Chondrocyte (in vitro differentiated cells): ENCODE measurements around the gene ZNF41. TPM values are rescaled to one million over a fixed set of nuclear protein-coding genes. Genes with fewer than 3 reads are reported as not detected.

Source experiments
- DNase-seq: peaks from one replicate; pipeline ENCODE4 v3.0.0; 2021; ENCODE audit warnings: mixed read lengths, low spot score
- H3K27ac Mint-ChIP-seq: one replicate; pipeline ENCODE4 v1.8.0; 2021; ENCODE audit warnings: mild to moderate bottlenecking, moderate library complexity, mixed read lengths; ENCODE audit not compliant: unreplicated experiment
- H3K27me3 Mint-ChIP-seq: 2 replicates; pipeline ENCODE4 v1.8.0; 2021; ENCODE audit warnings: low read depth, mixed read lengths
- H3K36me3 Mint-ChIP-seq: 2 replicates; pipeline ENCODE4 v1.8.0; 2021; ENCODE audit warnings: low read depth, mixed read lengths
- H3K4me1 Mint-ChIP-seq: 2 replicates; pipeline ENCODE4 v1.8.0; 2021; ENCODE audit warnings: low read depth, mild to moderate bottlenecking, mixed read lengths
- H3K4me3 Mint-ChIP-seq: one replicate; pipeline ENCODE4 v1.8.0; 2021; ENCODE audit warnings: mild to moderate bottlenecking, moderate library complexity, mixed read lengths; ENCODE audit not compliant: unreplicated experiment
- H3K9me3 Mint-ChIP-seq: 2 replicates; pipeline ENCODE4 v1.8.0; 2021; ENCODE audit warnings: low read depth, mixed read lengths
- total RNA-seq: library from RNA; stranded (reverse); gene quantifications from 3 replicates; pipeline ENCODE4 v1.2.1, GENCODE V29; 2021
- TF ChIP-seq, protein P1 (sequence below): fragments of 200-600 bp; sonication (generic); IDR thresholded peaks from 2 replicates; pipeline ENCODE4 v1.5.0; 2021; ENCODE audit warnings: antibody characterized with exemption, mild to moderate bottlenecking, moderate library complexity

Gene ZNF41
- total RNA-seq, 1 donor from 2014 or later, result 4.9 TPM

DNA sequence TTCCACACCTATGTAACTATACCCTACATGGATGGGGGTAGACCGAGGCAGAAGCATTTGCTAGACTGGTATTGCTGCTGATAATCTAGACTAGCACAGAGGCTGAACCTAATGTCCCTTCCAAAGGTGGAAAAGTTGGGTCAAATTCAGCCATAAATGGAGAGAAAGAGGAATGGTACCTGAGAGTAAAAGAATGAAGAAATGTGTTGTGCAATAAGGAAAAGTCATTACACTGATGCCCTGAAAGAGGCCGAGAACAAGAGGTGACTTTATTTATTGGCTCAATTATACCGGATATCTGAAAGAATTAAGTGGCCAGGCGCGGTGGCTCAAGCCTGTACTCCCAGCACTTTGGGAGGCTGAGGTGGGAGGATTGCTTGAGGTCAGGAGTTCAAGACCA lies 52.1 kb downstream of the ZNF41 start:
- no peak overlapping the region for H3K27ac Mint-ChIP-seq
- no peaks in the 10 kb centered on the region for H3K27me3 Mint-ChIP-seq
- no peak for DNase-seq
- TF ChIP-seq, protein P1, sequence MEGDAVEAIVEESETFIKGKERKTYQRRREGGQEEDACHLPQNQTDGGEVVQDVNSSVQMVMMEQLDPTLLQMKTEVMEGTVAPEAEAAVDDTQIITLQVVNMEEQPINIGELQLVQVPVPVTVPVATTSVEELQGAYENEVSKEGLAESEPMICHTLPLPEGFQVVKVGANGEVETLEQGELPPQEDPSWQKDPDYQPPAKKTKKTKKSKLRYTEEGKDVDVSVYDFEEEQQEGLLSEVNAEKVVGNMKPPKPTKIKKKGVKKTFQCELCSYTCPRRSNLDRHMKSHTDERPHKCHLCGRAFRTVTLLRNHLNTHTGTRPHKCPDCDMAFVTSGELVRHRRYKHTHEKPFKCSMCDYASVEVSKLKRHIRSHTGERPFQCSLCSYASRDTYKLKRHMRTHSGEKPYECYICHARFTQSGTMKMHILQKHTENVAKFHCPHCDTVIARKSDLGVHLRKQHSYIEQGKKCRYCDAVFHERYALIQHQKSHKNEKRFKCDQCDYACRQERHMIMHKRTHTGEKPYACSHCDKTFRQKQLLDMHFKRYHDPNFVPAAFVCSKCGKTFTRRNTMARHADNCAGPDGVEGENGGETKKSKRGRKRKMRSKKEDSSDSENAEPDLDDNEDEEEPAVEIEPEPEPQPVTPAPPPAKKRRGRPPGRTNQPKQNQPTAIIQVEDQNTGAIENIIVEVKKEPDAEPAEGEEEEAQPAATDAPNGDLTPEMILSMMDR, result no peak
- no peaks in the 10 kb centered on the region for H3K4me1 Mint-ChIP-seq
- no peak overlapping the region for H3K4me3 Mint-ChIP-seq
- peaks cover 17% of the 10 kb centered on the region for H3K9me3 Mint-ChIP-seq
- no peaks in the 10 kb centered on the region for H3K36me3 Mint-ChIP-seq

DNA sequence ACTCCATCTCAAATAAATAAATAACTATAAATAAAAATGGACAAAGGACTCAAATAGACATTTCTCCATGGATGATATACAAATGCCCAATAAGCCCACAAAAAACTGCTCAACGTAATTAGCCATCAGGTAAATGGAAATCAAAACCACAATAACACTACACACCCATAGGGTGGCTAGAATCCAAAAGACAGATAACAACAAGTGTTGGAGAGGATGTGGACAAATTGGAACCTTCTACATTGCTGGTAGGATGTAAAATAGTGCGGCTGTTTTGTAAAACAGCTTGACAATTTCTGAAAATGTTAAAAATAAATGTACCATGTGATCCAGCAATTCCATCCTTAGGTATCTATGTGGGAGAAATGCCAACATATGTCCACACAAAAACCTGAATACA lies 60.6 kb downstream of the ZNF41 start:
- H3K9me3 Mint-ChIP-seq, result peaks cover 37% of the 10 kb centered on the region
- TF ChIP-seq, protein P1, result no peak
- no peak overlapping the region for H3K27ac Mint-ChIP-seq

DNA sequence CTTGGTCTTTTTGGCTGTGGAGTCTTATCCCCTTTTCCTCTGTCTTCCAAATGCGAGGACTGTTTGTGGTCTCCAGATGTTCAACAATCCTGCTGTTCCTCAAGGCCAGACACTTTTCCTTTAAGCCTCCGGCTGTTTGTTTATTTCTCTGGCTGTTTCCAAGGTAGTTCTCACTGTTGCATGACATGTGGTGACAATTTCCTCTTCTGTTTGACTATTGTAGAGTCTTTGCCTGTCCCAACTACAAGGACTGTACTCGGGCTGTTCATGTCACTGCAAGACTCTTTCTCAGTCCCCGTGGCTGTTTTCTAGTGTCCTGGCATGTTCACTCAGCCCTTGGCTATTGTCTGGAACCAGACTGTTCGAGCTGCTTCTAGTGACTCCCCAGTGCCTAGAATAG lies 62.1 kb downstream of the ZNF41 start:
- H3K9me3 Mint-ChIP-seq, result peaks cover 42% of the 10 kb centered on the region

More for the DNA sequence above, 60.6 kb downstream of the ZNF41 start:
- Mint-ChIP-seq H3K4me1 (no peaks in the 10 kb centered on the region), H3K27me3 (no peaks in the 10 kb centered on the region), H3K36me3 (no peaks in the 10 kb centered on the region), H3K4me3 (no peak overlapping the region)
- DNase-seq, result no peak

DNA sequence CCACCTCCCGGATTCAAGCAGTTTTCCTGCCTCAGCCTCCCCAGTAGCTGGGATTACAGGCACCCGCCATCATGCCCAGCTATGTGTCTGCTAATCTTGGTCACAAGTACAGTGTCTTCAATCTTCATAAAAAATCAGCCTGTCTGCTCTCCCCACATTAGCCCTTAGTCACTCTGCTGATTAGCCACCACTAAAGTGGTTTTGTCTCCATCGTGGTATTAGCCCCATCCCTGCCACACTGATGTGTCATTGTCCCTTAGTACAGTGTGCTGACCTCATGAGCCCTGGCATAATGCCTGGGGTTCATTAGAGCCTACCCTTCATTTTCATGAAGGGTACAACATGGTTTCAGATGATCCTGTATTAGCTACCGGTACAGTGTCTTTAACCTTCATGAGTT lies 62.8 kb downstream of the ZNF41 start:
- Mint-ChIP-seq H3K4me1 (no peaks in the 10 kb centered on the region), H3K36me3 (no peaks in the 10 kb centered on the region), H3K27me3 (no peaks in the 10 kb centered on the region), H3K9me3 (peaks cover 45% of the 10 kb centered on the region), H3K4me3 (no peak overlapping the region), H3K27ac (no peak overlapping the region)
- no peak for DNase-seq
- TF ChIP-seq, protein P1, result no peak

More for the DNA sequence above, 62.1 kb downstream of the ZNF41 start:
- DNase-seq, result no peak
- TF ChIP-seq, protein P1, result no peak
- no peak overlapping the region for H3K4me3 Mint-ChIP-seq
- H3K27me3 Mint-ChIP-seq, result no peaks in the 10 kb centered on the region
- no peak overlapping the region for H3K27ac Mint-ChIP-seq
- H3K4me1 Mint-ChIP-seq, result no peaks in the 10 kb centered on the region
- H3K36me3 Mint-ChIP-seq, result no peaks in the 10 kb centered on the region

DNA sequence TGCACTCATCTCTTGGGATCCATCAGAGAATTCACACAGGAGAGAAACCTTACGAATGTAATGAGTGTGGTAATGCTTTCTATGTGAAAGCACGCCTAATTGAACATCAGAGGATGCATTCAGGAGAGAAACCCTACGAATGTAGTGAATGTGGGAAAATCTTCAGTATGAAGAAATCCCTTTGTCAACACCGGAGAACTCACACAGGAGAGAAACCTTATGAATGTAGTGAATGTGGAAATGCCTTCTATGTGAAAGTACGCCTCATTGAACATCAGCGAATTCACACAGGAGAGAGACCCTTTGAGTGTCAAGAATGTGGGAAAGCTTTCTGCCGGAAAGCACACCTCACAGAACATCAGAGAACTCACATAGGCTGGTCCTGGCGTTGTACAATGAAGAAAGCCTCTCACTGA lies 69.8 kb downstream of the ZNF41 start:
- no peak overlapping the region for H3K4me3 Mint-ChIP-seq
- H3K4me1 Mint-ChIP-seq, result no peaks in the 10 kb centered on the region
- no peak for DNase-seq
- TF ChIP-seq, protein P1, result no peak
- no peaks in the 10 kb centered on the region for H3K27me3 Mint-ChIP-seq
- H3K36me3 Mint-ChIP-seq, result peaks cover 12% of the 10 kb centered on the region
- no peak overlapping the region for H3K27ac Mint-ChIP-seq
- H3K9me3 Mint-ChIP-seq, result peaks cover 51% of the 10 kb centered on the region

Other genes starting within 250 kb of the ZNF41 start
- gene ZNF157, start 112.6 kb downstream of the ZNF41 start, total RNA-seq, result 0.15 to 0.22 TPM in 2 of 3 replicates, not detected in the other
- gene ARAF, start 78.0 kb upstream of the ZNF41 start, total RNA-seq, result 53.6 to 67.8 TPM (median 61.9 TPM) in 3 replicates
- gene TIMP1, start 99.2 kb upstream of the ZNF41 start, total RNA-seq, result 599 to 671 TPM (median 633 TPM) in 3 replicates
- 2.6 to 5.9 TPM (median 3.7 TPM) in 3 replicates for gene SYN1, start 136.6 kb upstream of the ZNF41 start, total RNA-seq
- gene CFP, start 146.7 kb upstream of the ZNF41 start, total RNA-seq, result 0.60 to 0.87 TPM (median 0.77 TPM) in 3 replicates
- 32.6 to 37.9 TPM (median 34.7 TPM) in 3 replicates for gene ELK1, start 167.3 kb upstream of the ZNF41 start, total RNA-seq
- gene UXT, start 176.0 kb upstream of the ZNF41 start, total RNA-seq, result 72.7 to 79.4 TPM (median 75.6 TPM) in 3 replicates